ENCODE data around the gene CSTPP1.
A peak's percentile ranks its signal among the peaks of the same experiment; 100 is the strongest.

CSTPP1 gene

GRCh38 chr11:47144541-47144940 is 208.0 kb downstream of the CSTPP1 start:
- FAIRE-seq = no peak

DNA sequence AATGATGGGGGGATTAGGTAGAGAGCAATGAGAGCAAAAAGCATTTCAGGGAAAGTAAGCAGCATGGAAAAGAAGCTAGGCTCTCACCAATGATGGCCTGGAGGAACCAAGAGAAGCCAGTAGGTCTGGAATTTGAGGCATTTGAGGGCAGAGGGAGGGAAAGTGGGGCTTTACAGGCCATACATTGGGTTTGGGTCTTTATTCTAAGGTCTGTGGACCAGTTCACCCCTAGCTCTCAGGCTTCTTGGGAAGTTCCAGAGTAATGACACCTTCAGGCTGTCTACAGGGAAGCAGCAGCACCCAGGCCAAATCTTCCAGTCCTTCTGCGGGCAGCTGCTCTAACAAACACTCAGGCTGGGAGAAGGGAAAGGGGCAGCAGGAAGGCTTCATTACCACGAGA is 210.7 kb downstream of the CSTPP1 start:
- no peak for FAIRE-seq

DNA sequence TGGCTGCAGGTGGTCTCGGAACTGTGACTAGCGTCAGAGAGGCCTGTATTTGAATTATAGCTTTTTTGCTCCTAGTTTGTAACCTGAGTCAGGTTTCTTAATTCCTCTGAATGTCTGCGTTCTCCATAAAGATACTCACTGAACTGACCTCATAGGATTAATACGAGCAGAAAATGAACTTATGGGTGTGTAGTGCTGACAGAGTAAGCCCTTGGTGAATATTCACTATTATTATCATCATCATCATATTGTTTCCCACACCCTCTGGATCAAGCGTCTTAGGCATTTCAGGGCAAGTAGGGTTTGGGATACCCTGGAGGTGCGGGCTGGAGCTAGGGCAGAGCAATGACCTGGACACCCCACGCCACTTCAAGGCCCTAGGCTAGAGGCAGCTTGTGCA is 211.1 kb downstream of the CSTPP1 start:
- no peak for FAIRE-seq

DNA sequence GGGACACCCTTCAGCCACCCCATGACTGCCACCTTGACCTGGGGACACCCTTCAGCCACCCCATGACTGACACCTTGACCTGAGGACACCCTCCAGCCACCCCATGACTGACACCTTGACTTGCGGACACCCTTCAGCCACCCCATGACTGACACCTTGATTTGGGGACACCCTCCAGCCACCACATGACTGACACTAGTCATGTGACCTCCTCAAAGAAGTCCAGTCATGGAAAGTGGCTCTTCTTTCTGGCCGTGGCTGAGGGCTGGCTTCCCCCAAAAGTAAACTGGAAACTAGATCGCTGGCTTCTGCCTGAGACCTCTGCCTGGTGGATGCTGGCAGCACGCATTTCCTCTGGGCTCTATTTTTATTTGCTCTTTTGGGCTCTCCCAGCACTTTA is 211.7 kb downstream of the CSTPP1 start:
- no peak for FAIRE-seq

- no peak for FAIRE-seq
Measured at GRCh38 chr11:47148903-47149531, 212.5 kb downstream of the CSTPP1 start.

DNA sequence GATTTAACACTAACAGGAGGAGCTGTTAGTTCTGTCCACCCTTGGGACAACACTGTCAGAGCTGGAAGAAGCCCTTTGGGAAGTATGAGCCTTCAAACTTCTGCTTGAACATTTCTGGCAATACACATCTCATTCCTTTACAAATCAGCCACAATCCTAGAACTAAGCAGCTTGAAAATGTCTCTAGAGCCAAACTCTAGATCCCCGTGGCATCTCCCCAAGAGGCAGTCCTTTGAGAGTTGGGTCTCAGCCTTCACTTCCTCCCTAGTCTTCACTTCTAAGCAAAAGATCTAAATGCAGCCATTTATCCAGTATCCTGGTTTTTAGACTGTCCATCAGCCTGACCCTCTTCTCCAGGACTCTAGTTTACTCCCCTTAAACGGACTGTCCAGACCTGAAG is 213.2 kb downstream of the CSTPP1 start:
- FAIRE-seq = no peak

- no peak for FAIRE-seq
Measured at GRCh38 chr11:47152126-47152952, 215.8 kb downstream of the CSTPP1 start.

DNA sequence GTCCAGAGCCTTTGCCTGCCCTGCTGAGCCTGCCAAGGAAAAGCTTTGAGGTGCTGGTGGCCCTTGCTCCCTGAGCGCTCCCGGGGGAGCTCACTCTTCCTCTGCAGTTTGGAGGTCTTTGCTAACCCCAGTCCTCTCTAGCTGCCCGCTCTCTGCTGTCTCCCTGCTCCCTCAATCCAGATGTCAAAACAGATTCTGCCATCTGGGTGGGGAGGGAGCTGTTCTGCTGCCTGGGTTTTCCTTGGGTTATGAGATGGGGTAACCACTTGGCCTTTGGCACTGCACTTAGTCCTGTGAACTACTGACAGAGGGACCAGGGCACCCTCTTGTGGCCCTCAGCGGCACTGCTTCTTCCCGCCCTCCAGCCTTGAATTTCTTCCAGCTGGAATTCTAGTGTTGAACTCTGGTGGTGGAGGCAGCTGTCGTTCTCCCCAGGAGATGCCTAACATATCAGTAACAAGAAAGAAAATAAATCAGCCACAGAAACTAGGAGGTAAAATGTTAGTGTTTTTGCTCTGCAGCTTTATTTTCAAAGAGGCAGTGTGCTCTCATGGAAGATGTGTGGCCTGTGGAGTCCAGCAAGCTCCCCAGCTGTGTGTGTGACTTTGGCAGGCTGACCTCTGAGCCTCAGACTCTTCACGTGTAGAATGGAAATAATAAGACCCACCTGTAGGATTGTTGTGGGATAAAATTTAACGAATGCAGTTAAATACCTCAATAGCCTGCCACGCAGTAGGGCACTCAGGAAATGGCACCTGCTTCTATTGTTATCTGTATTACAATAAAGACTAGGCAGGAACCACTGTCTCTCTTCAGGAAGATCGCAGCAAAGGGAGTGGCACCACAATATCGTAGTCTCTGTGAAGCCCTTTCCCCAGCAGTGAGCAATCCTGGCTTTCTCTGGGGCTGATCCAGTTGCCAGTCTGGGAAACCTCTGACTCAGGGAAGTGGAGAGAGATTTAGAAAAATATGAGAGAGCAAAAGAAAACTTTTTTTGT is 216.7 kb downstream of the CSTPP1 start:
- peak; percentile 40 for FAIRE-seq

DNA sequence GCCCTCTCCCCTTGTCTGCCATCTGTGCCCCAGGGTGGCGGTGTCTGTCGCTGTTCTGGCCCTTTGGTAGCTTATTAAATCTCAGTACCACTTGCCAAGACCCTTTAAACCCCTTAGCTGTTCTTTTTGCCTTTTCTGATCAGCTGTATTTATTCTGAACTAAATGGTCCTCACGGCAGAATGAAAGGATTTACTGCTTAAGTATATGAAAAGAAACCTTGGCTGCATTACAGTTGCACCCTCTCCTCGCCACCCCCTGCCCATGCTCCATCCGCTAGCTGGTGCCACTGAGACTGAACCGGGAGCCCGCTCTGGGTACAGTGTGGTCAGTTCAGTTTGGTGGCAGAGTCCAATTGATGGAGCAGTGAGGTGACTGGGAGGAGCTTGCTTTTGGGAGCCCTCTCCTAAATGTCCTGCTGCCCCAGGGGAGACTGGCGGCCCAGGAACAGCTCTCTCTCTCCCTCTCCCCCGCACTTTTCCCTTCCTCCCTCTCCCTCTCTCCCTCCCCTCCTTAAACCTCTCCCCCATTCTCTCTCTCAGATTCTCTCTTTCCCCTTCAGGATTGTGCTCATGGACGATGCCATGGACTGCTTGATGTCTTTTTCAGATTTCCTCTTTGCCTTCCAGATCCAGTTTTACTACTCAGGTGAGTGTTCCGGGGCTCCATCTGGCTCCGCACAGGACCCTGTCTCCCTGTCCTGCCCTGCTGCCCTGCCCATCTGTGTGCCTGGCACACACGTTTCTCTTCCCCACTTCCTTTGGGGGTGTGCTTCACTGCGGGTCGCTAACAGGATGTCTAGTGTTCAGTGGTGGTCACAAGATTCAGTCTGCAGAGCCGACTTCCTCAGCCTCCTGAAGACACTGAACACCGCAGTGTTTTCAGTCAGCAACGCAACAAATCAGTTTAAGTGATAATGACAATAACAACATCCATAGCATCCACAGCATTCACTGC is 218.3 kb downstream of the CSTPP1 start:
- no peak for FAIRE-seq

DNA sequence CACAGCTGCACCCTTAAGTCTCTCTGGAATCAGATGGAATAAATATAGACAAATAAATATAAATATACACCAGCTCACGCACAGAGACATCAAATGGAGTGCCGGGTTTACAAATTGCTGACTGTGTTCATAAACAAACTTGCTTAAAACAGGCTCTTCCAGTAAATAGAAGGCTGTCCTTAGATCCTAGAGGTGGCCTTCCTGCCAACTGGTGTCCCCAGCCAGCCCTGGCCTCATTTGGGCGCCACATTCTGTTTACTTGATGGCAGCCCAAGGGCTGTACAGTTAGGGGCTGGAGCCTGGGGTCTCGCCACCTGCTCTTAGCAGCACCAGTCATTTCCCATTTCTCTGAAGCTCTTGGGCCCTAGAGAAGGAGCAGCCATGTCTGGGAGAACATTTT is 219.3 kb downstream of the CSTPP1 start:
- no peak for FAIRE-seq

DNA sequence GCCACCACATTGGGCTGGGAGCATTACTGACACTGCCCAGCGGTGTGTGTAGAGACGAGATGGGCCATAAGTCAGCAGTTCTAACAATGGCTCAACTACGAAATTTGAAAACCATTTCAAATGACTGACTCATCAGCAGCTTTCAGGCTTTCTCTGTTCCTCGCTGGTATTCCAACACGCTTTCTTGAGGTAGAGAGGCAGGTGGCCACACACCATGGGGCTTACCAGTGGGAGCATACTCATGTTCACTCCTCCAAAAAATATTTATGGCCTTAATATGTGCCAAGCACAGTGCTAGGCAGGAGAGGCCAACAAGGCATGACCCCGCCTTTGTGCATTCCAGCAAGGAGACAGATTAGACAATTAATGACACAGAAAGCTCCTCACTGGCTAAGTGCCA is 219.8 kb downstream of the CSTPP1 start:
- no peak for FAIRE-seq

DNA sequence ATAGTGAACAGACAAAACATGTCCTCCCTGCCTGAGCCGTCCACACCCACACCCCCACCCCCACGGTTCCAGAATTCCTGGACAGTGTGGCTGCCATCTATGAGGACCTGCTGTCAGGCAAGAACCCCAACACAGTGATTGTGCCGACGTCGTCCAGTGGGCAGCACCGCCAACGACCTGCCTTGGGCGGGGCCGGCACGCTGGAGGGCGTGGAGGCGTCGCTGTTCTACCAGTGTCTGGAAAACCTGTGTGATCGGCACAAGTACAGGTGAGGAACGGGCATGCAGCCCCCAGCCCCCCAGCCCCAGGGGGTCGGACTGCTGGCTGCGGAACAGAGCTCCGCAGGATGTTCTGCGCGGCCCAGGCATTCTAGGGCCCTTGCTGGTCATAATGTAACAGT is 220.4 kb downstream of the CSTPP1 start:
- no peak for FAIRE-seq

- FAIRE-seq = no peak
Measured at GRCh38 chr11:47157805-47158204, 221.2 kb downstream of the CSTPP1 start.

DNA sequence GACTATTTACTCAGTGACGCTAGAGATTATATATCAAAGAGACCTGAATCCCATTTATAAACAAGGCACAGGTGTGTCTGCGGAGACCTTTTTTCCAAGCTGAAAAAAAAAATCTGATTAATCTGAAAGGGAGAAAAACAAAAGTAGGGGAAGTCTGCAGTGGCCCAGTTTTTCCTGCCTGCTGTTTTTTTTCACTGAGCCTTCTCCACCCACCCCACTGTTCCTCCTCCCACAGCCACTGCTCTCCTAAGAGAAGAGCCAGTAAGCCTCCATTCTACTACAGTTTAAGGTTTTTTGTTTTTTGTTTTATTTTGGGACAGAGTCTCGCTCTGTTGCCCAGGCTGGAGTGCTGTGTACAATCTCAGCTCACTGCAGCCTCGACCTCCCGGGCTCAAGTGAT is 221.7 kb downstream of the CSTPP1 start:
- no peak for FAIRE-seq

DNA sequence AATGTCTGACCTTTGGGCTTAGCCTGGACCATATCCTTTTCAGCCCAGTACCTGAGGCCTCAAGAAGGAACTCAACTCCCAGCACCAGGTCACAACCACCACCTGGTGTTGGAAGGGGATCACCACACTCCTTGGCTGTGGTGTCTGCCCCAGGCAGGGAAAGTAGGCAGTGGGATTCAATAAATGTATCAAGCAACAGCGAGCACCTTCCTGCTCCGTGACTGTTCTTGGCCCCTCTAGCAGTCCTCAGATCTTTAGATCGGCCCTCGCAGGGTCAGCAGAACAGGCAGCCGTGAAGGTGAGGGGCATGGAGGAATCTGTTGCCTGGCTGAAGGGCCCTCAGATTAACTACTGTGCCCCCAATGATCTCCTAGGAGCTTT is 224.2 kb downstream of the CSTPP1 start:
- FAIRE-seq = no peak

DNA sequence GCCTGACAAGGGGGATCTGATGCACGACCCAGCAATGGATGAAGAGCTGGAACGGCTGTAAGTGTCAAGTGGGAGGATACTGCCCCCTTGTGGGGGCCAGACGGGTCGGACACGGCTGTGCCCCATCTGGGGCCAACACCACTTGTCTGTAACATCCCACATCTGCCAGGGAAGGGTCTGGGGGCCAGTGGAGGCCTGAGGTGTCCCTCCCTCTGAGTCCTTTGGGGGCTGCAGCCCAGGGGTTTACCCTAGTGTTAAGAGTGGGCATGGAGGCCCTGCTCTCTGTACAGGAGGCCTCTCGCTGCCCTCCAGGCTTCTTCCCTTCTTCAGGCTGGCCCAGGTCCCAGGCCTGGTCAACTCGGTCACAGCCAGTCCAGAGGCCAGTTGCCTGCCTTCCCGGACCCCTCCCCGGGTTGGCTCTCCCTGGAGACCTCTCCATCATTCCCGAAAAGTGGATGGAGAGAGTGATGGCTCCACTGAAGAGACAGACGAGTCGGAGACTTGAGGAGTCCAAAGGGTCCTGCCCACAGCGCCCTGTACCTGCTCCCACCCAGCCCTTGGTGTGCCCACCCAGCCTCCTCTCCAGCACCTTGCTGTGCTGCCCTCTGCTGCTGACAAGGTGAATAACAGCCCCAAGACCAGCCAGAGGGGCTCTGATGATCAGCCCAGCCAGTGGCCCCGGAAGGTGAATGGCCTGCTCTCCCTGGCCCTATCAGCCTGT is 224.7 kb downstream of the CSTPP1 start:
- no peak for FAIRE-seq

DNA sequence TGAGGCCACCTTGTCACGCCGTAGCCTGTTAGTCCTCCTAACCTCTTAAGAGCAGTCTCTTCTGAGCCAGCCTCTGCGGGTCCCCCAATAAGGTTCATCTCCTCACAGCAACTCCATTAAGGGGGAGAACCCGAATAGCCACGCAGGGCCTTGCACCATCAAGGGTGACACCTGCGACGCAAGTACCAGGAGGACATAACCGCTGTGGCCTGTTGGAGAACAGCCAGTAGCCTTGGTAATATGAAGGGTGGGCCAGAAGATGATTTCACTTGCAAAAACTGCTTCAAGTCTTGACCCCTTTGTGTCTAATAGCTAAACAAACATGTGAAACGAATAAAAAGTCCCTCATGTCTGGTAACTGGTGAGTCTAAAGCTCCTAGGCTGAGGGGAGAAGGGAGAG is 225.3 kb downstream of the CSTPP1 start:
- FAIRE-seq = no peak

DNA sequence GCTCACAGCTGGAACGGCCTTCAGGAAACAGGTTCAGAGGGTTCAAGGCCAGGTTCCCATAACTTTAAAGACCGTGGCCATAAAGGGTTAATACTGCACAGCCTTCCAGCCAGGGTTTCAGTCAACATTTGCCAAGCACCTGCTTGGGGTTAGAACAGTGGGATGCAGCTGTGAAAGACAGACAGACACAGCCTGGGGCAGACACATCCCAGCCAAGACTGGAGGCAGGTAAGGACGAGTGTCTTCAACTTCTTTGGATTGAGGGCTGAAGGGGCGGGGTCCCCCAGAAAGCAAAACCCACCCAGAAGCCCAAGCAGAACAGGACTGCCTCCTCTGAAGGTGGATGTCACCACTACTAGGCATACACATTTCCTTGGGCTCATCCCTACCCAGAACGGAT is 225.9 kb downstream of the CSTPP1 start:
- FAIRE-seq = no peak

GRCh38 chr11:47163193-47163592 is 226.6 kb downstream of the CSTPP1 start:
- no peak for FAIRE-seq

DNA sequence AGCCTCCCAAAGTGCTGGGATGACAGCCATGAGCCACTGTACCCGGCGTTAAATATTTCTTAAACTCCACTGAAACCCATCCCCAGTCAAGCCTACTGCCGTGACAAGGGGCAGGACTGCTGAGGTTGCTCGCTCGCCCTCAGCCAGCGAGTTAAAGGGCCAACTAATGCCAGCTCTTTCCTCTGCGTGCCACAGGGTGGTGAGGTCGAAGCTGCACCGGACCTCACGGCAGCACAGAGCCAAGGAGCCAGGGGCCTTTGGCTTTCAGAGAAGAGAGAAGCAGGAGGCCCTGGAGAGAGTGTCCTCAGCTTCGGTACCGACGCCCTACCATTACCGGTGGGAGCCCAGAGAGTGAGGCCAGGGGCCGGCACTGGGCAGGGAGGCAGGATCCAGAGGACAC is 227.3 kb downstream of the CSTPP1 start:
- FAIRE-seq = no peak

GRCh38 chr11:47164321-47164720 is 227.8 kb downstream of the CSTPP1 start:
- FAIRE-seq = no peak

All from A204.1 (cell line).